Measurements from ENCODE around the gene ASS1.

- TF ChIP-seq CTCF (conservative IDR thresholded peaks at IDR 0.05; ENCODE audit: low read depth, low read length) (peak; percentile 48), EZH2 (IDR thresholded peaks at IDR 0.05; ENCODE audit: borderline replicate concordance, low read depth, low read length, poor library complexity, severe bottlenecking) (no peak)
These were observed 27.2 kb upstream of the ASS1 start for GRCh38 chr9:130417602-130418001.
